ENCODE data around the gene GINS1. TPM values are rescaled to one million over a fixed set of nuclear protein-coding genes. Genes with fewer than 3 reads are reported as not detected.

GINS1 gene
- total RNA-seq, 1 donor from 2014 or later = 3.8 TPM

- DNase-seq = no peak
Observed at GRCh38 chr20:25494506-25495188, 87.2 kb downstream of the GINS1 start.

- DNase-seq = no peak
Observed at GRCh38 chr20:25495189-25495824, 87.8 kb downstream of the GINS1 start.

- DNase-seq = no peak
Observed at GRCh38 chr20:25496165-25496967, 88.9 kb downstream of the GINS1 start.

- DNase-seq = no peak
Observed at GRCh38 chr20:25496968-25497401, 89.5 kb downstream of the GINS1 start.

GRCh38 chr20:25497586-25498279, 90.3 kb downstream of the GINS1 start:
- no peak for DNase-seq

Other genes with a start within 250 kb of the GINS1 start
- 27.9 TPM for gene ENTPD6, start 212.0 kb upstream of the GINS1 start, total RNA-seq
- 25.4 TPM for gene PYGB, start 159.6 kb upstream of the GINS1 start, total RNA-seq
- 24.9 TPM for gene ABHD12, start 16.8 kb upstream of the GINS1 start, total RNA-seq
- gene NINL, start 177.9 kb downstream of the GINS1 start, total RNA-seq = 8.7 TPM
- 6.8 TPM for gene NANP, start 216.3 kb downstream of the GINS1 start, total RNA-seq

Measured in tongue (tissue), 2 donors.